Kasumi-1 (cell line): Measurements from ENCODE around the gene GLIS1.

Experiments used
- DNase-seq, 2 experiments: peaks; one replicate each; lab custom pipeline; 2025; lab: John Stamatoyannopoulos, UW

GLIS1 gene

GRCh38 chr1:53617851-53618499, 121.0 kb downstream of the GLIS1 start:
- no peak for DNase-seq

GRCh38 chr1:53617382-53617781, 121.6 kb downstream of the GLIS1 start:
- no peak for DNase-seq

GRCh38 chr1:53616927-53617326, 122.0 kb downstream of the GLIS1 start:
- DNase-seq: no peak

GRCh38 chr1:53616511-53616910, 122.5 kb downstream of the GLIS1 start:
- no peak for DNase-seq

GRCh38 chr1:53615101-53615500, 123.9 kb downstream of the GLIS1 start:
- no peak for DNase-seq

GRCh38 chr1:53614231-53615021, 124.5 kb downstream of the GLIS1 start:
- no peak for DNase-seq

GRCh38 chr1:53608676-53609075, 130.3 kb downstream of the GLIS1 start:
- no peak for DNase-seq

- no peak for DNase-seq
Measured at GRCh38 chr1:53608071-53608470, 130.9 kb downstream of the GLIS1 start.

- DNase-seq: no peak
Measured at GRCh38 chr1:53606651-53607051, 132.3 kb downstream of the GLIS1 start.

- no peak for DNase-seq
Measured at GRCh38 chr1:53606197-53606596, 132.8 kb downstream of the GLIS1 start.

- no peak for DNase-seq
Measured at GRCh38 chr1:53605181-53605580, 133.8 kb downstream of the GLIS1 start.

GRCh38 chr1:53604291-53604919, 134.6 kb downstream of the GLIS1 start:
- DNase-seq: no peak

GRCh38 chr1:53603431-53603830, 135.5 kb downstream of the GLIS1 start:
- DNase-seq: no peak

- DNase-seq: no peak
Measured at GRCh38 chr1:53601867-53602775, 136.8 kb downstream of the GLIS1 start.

- DNase-seq: no peak
Measured at GRCh38 chr1:53601031-53601745, 137.8 kb downstream of the GLIS1 start.

GRCh38 chr1:53600561-53600960, 138.4 kb downstream of the GLIS1 start:
- no peak for DNase-seq

GRCh38 chr1:53600001-53600400, 139.0 kb downstream of the GLIS1 start:
- no peak for DNase-seq

GRCh38 chr1:53599481-53599880, 139.5 kb downstream of the GLIS1 start:
- no peak for DNase-seq

GRCh38 chr1:53598966-53599365, 140.0 kb downstream of the GLIS1 start:
- DNase-seq: no peak

GRCh38 chr1:53595906-53596305, 143.1 kb downstream of the GLIS1 start:
- no peak for DNase-seq

- no peak for DNase-seq
Measured at GRCh38 chr1:53594391-53595180, 144.4 kb downstream of the GLIS1 start.
